GM18909 (cell line): ENCODE measurements around the gene STUM.
"Not testable (repeated sequence)": the region's sequence is repeated elsewhere in the genome, so short reads cannot be mapped to it uniquely, and the experiment has no call there.

ENCODE experiments used
- ATAC-seq: cut with Tn5 transposase; IDR thresholded peaks from one replicate; pipeline ENCODE4 v1.9.1; 2021; ENCODE audit warnings: mild to moderate bottlenecking; ENCODE audit not compliant: unreplicated experiment, poor library complexity

STUM gene

DNA sequence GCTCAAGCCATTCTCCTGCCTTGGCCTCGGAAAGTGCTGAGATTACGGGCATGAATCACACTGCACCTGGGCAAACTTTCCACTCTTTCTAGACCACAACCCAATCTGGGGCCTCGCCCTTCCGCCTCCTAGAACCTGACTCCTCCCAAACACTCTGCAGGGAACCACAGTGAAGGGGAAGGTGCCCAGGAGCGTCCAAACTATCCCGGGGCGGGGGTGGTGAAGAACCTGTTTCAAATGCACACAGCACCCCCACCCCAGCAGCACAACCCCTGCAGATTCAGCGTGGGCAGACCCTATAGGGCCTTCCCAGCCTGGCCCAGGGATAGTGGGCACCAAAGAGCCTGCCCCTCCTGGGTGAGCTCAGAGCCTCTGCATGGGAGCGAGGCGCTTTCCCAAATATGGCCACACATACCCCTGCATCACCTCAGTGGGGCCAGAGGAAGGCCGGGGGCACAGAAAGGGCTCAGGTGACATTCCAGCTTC, 86.9 kb downstream of the STUM start:
- ATAC-seq, result no peak

DNA sequence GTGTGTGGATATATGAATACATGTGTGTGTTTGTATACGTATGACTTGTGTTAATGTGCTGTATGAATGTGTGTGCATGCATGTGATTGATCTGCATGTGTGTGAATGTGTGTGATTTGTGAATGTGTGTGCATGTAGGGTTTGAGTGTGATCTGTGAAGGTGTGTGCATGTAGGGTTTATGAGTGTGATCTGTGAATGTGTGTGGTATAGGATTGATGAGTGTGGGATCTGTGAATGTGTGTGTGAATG, 88.2 kb downstream of the STUM start:
- no peak for ATAC-seq

DNA sequence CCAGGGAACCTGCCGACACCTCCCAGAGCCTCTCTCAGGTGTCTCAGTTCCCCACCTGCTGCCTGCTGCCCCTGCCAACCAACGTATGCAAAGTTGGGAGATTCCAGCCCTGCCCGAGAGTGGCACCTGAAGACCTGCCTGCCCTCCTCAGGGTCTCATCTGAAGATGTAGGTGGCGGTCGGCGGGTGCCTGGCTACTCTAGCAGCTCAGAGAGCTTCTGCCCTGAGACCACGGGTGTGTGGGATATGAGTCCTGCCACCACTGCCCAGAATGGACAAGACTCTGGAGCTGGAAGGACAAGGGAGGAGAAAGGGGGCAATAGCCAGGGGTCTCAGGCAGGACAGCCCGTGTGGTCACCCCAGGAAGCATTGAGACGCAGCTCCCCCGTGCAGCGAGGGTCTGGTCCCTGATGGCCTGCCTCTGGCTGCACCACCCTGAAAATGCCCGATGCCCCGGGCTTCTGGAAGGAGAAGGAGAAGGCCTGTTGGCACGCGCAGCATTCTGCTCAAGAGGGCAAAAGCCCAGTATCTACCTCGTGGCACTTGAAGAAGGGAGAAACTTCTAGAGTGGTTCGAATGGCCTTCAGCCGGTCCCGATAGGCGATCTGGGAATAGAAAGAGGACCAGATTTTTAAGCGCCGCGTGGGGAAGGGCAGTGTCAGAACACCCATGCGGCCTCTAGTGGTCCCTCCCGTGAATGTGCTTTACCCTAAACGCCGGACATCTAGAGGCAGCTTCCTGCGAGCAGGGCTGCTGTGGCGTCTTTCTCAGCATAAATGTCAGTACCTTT, 88.8 kb downstream of the STUM start:
- no peak for ATAC-seq

DNA sequence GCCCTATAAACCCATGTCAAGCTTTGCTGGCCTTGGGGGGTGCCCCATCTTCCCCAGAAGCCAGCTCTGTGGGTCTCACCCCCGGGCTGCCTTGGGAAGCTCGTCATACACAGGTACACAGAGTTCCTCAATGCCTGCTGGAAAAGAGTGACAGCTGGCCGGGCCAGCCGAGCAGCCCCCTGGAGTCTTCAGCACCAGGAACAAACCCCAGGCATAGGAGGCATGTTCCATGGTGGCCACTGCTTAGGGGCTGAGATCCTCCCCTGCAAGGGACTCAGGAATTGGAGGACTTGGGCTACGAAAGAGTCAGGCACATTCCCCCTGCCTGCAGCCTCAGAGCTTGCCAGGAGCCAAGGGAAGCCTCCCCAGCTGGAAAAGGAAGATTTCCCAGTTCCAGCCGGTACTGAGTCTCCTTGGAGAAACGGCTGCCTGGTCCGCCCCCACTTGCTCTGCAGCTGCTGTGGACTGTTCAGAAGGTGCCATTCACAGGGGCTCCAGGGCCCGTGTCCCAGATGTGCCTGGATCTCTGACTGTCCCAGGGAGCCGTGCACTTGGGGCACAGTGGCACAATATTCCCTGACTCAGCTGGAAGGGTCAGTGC, 89.5 kb downstream of the STUM start:
- ATAC-seq, result no peak

DNA sequence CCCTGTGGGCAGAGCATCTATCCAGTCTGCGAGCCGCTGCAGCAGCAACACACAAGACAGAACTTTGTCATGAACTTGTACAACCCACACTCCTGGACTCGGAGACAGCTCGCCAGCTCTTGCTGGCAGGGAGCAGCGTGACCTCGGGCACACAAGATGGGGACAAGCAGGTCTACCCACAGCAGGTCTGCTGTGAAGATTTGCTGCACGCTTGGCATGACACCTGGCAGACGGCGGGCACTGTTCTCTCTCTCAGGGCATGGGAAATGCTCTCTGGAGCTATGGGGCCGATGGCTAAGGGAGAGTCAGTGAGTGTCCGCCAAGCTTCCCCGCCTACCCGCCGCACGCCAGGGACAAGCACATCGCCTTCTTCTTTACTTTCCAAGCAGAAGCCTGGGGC, 90.0 kb downstream of the STUM start:
- ATAC-seq, result no peak

DNA sequence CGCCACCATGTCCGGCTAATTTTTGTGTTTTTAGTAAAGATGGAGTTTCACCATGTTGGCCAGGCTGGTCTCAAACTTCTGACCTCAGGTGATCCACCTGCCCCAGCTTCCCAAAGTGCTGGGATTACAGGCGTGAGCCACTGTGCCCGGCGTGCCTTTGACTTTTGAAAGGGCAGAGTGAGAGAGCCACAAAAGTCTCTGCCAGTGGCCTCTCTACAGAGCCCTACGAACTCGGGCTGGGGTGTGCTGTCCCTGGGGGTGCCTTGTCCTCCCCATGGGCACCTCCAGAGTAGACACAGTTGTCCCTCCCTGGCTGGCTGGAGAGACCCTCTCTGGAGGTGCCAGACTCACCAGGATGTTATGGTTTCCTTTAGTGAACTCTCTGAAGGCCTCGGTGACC, 90.6 kb downstream of the STUM start:
- not testable (repeated sequence) for ATAC-seq

DNA sequence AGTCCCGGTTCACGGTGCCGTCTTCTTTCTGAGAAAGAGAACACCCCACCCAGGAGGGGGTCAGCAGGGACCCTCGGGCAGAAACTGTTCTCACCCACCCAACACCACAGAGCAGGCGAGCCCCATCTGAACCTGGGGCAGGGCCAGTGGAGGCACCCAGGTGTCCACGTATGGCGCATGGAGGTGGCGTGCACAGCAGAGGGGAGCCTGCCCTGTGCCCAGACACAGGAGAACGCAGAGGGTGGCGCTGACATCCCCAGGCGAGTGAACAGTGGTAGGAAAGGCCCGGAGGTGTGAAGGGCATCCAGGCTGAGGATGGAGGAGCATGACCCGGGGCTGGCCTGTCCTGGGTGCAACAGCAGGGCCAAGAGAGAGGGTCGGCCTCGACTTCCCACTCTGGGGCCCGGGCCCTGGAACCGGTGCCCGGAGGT, 91.1 kb downstream of the STUM start:
- ATAC-seq, result no peak

DNA sequence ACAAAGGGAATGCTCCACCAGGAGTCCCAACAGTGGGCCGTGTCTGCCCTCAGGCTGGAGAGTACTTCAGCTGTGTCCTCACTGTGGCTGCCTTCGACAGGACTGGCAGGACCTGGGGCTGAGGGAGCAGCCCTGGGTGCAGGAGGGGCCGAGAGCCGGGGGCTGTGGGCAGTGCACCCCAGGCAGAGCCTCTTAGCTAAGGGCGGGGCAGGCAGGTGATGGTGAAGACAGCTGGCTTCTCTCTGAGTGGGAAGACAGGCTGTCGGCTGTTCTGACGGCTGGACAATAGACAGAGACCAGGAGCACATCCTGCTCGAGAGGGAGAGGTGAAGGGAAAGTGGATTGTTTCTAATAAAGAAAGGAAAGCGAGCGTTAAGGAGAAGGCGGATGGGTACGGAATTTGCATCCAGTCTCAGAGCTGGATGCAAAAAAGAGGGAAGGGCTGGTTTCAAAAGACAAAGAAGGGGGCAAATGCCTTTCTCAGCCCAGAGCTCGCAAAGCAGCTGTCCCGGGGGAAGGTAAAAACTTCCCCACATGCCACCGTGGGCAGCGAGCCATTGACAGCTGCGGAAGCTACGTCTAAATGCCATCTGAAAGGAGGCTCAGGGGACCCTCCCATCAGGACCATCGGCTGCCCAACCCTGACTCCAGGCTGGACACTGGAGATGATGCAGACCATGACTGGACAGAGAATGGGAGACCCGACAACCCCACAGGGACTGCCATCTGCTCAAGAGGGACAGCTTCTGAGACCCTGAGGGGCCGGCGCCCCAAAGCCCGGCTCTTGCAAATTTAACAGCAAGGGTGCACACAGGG, 92.0 kb downstream of the STUM start:
- ATAC-seq, result no peak

DNA sequence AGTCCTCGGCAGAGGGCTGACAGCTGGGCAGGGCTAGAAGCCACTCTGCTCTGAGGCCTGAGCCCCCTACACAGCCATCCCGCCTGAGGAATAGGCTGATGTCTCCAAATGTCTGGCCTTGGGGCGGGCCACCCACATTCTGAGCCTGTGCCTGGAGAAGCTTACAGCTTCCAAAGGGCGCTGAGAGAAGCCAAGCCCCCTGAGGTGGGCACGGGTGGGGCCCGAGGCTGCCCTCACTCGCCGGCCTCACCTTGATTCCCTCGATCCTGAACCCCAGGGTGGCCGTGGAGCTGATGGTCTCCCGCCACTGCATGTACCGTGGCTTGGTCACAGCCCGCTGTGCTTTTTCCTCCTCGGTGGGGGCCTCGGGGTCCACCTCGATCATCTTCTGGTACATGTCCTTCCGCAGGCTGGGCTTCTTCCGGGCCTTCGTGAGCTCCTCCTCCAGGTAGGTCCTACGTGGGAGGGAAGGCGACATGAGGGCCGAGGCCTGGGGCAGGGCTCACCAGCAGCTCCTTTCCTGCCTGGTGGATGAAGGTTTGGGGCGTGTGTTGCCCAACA, 93.2 kb downstream of the STUM start:
- ATAC-seq, result no peak

DNA sequence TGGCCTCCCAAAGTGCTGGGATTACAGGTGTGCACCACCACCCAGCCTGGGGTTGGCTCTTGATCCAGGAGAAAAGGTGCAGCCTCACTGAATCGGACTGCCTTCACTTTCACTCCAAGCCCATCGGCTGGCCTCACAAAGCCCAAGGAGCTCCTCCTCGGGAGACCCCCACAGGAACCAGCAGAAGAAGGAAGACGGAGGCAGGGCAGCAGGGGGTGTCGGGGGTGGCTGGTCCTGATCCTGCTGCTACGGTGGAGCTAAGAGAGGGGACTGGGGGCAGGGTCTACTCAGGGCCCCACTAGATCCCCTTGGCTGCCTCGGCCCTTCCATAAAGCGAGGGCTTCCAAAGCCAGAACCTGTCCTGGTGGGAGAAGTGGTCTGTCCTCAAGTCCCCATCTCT, 93.9 kb downstream of the STUM start:
- ATAC-seq, result no peak

DNA sequence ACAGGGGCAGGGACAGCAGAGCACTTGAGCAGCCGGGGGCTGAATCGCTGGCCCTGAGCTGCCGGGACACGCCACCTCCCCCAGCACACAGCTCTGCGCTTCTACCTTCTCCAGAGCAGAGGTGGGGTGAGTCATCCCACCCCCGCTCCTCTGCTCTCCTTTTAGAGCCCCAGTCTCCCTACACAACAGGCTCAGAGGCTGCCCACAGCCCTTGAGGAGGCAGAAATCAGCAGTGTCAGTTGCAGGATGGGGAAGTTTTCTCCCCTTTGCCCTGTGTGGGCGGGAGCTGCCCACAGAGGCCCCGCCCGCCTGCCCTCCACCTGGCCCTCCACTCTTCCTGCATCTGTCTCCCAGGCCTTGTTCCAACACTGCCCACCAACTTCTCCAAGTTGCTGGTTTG, 94.6 kb downstream of the STUM start:
- ATAC-seq, result peak; percentile 58

DNA sequence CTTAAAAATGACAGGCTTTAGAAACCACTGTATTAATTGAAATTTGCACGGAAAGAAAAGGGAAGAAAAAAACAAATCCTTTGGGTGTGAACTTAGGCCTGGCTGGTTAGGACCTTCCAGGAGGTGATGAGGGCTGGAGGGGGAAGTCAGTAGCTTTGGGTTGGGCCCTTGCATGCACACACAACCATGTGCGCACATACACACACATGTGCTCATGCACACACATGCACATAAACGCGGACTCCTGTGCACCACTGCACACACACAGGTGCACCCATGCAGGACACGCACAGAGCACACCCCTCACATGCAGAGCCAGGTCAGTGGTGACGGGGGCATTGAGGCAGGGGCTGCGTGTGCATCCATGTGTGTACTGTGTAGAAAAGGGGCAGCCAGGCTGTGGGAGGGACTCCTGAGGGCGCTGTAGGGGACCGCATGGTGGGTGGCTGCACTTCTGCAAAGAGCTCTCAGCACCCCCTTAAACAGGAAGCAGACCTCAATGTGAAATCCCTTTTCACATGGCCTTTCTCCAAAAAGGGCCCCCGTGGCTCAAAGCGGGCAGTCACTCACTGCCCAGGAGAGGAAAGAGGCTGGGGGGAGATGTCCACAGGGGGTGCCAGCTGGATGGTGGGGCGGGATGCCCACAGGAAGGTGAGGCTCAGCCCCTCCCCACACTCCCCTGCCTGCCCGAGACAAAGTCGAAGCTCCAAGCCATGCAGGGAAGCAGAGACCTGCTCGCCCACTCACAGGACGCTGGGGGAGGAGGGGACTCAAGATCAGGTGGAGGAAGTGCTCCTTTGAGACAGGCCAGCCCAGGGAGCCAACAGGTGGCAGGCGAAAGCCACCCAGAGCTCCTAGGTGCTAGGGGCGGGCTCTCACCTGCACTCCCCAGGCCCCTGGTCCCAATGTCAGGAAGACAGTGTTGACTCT, 95.3 kb downstream of the STUM start:
- peak; percentile 48 for ATAC-seq

DNA sequence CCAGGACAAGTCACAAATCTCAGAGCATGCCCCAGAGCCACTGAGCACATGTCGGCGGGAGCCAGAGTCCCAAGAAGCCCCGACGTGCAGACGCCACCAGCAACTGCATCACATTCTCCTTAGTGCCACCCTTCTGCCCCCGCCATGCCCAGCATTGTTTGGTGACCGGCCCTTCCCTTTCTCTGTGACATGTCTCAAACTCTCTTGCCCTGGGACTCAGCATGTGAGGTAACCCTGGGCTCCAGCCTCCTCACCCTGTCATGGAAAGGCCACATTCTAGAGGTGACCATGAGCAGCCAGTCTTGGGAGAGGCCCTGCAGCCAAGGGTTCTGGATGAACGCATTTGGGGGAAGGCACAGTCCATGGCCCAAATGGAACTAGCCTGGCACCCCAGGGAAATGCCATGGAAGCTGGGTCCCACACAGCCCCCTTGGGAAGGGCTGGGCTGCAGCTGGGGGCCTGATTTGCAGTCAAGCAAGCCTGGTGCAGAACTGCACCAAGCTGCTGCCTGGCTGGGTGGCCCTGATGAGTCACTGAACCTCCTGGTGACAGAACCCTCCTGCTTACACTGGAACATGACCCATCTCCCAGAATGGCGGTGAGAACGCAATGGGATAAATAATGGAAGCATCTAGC, 96.1 kb downstream of the STUM start:
- no peak for ATAC-seq

DNA sequence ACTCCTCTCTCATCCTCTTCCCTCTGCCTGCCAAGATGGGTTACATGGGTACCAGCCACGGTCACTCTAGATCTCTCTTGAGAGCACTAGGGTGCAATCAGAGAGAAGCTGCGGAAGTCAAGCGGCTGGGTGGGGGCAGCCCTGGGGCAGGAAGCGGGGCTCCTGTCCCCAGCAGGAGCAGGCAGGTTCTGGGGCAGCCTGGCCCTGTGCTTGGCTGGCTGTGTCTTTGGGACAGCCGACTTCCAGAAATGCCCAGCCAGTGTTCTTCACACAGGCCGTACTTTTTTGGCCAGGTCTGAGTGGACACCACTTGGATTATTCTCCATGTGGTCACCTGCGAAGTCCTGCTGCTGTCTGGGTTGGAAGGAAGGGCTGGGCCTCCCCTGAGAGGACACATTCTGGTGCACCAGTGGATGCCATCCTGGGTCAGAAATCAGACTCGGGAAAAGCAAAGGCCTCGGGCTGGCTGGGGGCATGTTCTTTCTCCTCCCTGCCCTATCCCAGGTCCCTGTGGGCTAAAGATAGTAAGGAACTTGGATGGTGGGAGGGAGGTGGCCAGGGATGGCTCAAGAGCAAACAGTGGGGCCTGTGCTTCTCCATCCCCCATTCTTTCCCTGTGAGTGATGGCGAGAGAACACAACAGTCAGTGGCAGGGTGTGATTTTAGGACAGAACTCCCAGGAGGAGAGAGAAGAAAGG, 96.9 kb downstream of the STUM start:
- ATAC-seq, result no peak

DNA sequence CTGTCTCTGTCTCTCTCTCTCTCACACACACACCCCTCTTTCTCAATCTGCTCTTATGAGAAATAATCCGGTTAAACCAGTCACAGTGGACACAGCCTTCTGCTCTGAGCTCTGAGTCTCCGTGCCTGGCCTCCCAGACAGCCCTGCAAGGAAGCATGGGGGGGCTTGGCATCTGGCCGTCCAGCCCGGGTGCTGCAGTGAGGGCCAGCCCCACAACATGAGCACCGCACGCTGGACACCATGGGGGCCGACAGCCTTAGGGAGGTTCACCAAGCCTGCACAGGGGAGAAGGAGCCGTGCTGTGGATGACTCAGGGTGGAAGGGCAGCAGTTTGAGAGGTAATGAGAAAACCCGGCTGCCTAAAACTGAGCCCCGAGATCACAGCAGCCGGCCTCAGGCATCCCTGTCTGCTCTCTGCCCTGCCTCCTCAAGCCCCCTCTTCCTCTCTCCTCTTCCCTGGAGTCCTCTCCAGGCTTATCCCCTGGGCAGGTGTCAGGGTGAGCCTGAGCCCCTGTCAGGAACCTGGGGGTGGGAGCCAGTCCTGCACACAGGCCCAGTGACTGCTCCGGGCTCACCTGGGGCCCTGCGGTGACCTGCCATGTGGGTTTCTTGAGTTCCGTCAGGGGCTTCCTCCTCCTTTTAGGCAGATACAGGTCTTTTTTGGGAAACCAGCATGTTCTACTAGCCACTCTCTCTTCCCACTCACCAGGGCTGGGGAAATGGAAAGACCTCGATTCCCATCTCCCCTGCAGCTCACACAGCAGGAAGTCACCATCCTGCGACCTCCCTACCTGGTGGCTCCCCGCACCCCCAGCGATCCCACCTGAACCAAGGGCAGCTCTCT, 97.7 kb downstream of the STUM start:
- ATAC-seq, result no peak

DNA sequence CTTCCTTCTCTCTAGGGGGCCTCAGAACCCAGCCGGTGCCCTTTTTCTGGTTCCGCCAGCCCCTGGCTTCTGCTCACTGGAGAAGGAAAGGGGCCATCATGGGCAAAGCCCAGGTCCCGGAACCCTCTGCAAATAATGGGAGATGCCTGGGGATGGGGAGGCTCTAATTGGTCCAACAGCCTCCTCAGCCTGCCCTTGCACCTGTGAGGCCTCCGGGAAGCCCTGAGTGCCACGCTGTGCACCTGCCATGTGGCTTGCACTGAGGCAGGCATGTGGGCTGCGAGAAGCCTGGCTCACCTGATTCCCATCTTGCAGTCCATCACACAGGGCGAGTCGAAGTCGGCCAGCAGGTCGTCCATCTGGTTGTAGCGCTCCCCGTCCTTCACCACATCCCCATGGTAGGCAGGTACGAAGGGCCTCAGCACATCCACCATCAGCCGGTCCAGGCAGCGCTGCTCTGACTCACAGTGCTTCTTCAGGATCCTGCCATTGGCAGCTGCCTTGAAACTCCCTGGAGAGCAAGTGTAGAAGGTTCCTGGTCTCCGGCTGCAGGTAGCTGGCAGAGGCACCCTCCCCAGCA, 98.4 kb downstream of the STUM start:
- ATAC-seq, result no peak

DNA sequence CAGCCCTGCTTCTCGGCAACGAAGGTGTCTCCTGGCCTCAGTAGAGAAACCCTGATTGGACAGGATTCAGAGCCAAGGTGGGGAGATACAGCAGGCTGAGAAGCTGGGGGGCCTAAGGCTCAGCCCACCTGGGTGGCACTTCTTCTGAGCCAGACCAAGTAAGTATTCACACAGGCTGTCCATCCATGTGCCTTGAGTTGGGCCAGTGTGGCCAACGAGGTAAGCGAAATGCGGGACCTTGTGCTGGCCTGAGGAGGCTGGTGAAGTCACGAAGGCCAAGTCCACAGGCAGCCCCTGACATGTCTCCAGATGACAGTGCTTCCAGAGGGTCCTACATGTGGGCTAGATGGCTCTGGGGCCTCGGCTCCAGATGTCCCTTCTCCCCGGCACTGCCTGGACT, 99.2 kb downstream of the STUM start:
- ATAC-seq, result no peak

DNA sequence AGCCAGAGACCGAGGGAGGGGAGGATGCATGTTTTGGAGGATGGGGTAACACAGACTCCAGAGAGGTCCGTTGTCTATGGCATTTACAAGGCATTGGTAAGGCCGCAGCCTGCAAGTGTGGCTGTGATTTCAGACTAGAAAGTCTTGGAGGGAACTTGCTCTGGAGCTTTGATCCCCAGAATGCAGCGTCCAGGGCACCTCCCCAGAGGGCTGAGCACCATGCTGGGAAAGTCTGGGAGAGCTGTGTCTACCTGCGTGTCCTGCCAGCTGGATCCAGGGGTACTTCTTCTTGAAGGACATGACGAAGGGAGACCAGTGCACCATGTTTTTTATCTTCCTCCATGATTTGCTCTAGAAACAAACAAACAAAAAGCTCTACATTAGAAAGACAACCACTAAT, 99.9 kb downstream of the STUM start:
- no peak for ATAC-seq
